Measurements from ENCODE around the gene RNF19B. TPM values are rescaled to one million over a fixed set of nuclear protein-coding genes. Genes with fewer than 3 reads are reported as not detected.

The RNF19B gene
- polyA plus RNA-seq, 2 of the 4 experiments (the other 2 are of a cell fraction) = 9.9 to 22.6 TPM

DNA sequence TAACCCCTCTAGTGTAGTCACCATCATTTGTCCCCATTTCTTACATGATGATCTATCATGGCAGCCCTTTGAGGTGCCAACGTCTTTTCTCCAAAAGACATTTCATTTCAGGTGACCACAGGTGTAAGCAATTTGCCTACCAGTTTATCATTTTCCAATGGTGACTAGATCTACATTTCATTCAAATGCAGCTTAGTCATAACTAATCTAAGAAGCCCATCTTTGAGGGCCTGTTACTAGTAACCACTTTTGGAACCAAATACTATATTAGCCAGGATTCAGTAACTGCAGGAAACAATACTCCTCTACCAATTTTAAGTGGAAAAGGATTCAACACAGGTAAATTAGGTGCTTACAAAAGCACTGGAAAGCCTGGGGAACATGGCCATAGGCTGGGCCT, 32.8 kb downstream of the RNF19B start (continued):
- TF ChIP-seq JUNB (IDR thresholded peaks at IDR 0.05) = no peak
- TF ChIP-seq FOSB (CRISPR knock-in tag; IDR thresholded peaks at IDR 0.05) = no peak
- no peak for TF ChIP-seq EHF (CRISPR knock-in tag; IDR thresholded peaks at IDR 0.05)
- TF ChIP-seq FOSL2 (IDR thresholded peaks at IDR 0.05) = no peak
- no peak for TF ChIP-seq FOSL2 (CRISPR knock-in tag; IDR thresholded peaks at IDR 0.05)
- no peak for TF ChIP-seq HEYL (CRISPR knock-in tag; IDR thresholded peaks at IDR 0.05)
- TF ChIP-seq CBX8 (IDR thresholded peaks at IDR 0.05) = no peak

- DNase-seq (ENCODE audit: low read depth in 1 of 2, low spot score in 1 of 2) = no peak
- Histone ChIP-seq H3K4me2 (no peak overlapping the region), H3K27ac (no peak overlapping the region), H3K4me1 (peaks cover 10% of the 10 kb centered on the region), H3K4me3 (no peak overlapping the region), H3K9me3 (no peaks in the 10 kb centered on the region)
- CTCF ChIA-PET = interaction anchor here (2.6 to 7.3 kb wide), 2 partner anchors 78 to 127 kb away, joined by 10 to 97 read pairs; no protein-coding TSS in a partner anchor
- FAIRE-seq = no peak
- WGBS (ENCODE audit: missing lambda C conversion rate) = 39% methylated on average over 2 of the region's 2 CpGs
- TF ChIP-seq FOXS1 (CRISPR knock-in tag; IDR thresholded peaks at IDR 0.05) (no peak), RNF2 (IDR thresholded peaks at IDR 0.05; ENCODE audit: borderline replicate concordance, low read depth) (no peak), NR3C1 (IDR thresholded peaks at IDR 0.05) (no peak), RARB (CRISPR knock-in tag; IDR thresholded peaks at IDR 0.05) (no peak), GATA3 (IDR thresholded peaks at IDR 0.05; ENCODE audit: borderline replicate concordance) (no peak), ZNF302 (CRISPR knock-in tag; IDR thresholded peaks at IDR 0.05) (no peak), EP300 (IDR thresholded peaks at IDR 0.05) (no peak), RCOR1 (IDR thresholded peaks at IDR 0.05; ENCODE audit: low read depth, low read length) (no peak), ESRRA (IDR thresholded peaks at IDR 0.05; ENCODE audit: borderline replicate concordance, low read length) (no peak), TFCP2L1 (CRISPR knock-in tag; IDR thresholded peaks at IDR 0.05) (no peak), CTCF (IDR thresholded peaks at IDR 0.05) (no peak), MAFK (IDR thresholded peaks at IDR 0.05; ENCODE audit: partially characterized antibody) (no peak), RAD21 (conservative IDR thresholded peaks at IDR 0.05 in 1 of 2, IDR thresholded peaks at IDR 0.05 in 1 of 2) (no peak), ZC3H11A (IDR thresholded peaks at IDR 0.05) (no peak)
- TF ChIP-seq, protein P1, sequence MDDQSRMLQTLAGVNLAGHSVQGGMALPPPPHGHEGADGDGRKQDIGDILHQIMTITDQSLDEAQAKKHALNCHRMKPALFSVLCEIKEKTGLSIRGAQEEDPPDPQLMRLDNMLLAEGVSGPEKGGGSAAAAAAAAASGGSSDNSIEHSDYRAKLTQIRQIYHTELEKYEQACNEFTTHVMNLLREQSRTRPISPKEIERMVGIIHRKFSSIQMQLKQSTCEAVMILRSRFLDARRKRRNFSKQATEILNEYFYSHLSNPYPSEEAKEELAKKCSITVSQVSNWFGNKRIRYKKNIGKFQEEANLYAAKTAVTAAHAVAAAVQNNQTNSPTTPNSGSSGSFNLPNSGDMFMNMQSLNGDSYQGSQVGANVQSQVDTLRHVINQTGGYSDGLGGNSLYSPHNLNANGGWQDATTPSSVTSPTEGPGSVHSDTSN (IDR thresholded peaks at IDR 0.05) = no peak
- TF ChIP-seq, protein P2, sequence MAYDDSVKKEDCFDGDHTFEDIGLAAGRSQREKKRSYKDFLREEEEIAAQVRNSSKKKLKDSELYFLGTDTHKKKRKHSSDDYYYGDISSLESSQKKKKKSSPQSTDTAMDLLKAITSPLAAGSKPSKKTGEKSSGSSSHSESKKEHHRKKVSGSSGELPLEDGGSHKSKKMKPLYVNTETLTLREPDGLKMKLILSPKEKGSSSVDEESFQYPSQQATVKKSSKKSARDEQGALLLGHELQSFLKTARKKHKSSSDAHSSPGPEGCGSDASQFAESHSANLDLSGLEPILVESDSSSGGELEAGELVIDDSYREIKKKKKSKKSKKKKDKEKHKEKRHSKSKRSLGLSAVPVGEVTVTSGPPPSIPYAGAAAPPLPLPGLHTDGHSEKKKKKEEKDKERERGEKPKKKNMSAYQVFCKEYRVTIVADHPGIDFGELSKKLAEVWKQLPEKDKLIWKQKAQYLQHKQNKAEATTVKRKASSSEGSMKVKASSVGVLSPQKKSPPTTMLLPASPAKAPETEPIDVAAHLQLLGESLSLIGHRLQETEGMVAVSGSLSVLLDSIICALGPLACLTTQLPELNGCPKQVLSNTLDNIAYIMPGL (CRISPR knock-in tag; IDR thresholded peaks at IDR 0.05; ENCODE audit: borderline replicate concordance) = no peak
- no peak for ATAC-seq
- POLR2A ChIA-PET = no interaction called here
Observed at GRCh38 chr1:32929366-32929765, 35.2 kb downstream of the RNF19B start.

GRCh38 chr1:32928715-32929114, 35.9 kb downstream of the RNF19B start:
- DNase-seq (ENCODE audit: low read depth in 1 of 2, low spot score in 1 of 2) (no peak), FAIRE-seq (no peak), ATAC-seq (no peak)
- Histone ChIP-seq H3K9me3 (no peaks in the 10 kb centered on the region), H3K4me2 (no peak overlapping the region), H3K4me1 (peaks cover 3% of the 10 kb centered on the region; the same call in 2 of the 3 replicates), H3K4me3 (no peak overlapping the region), H3K27ac (no peak overlapping the region)
- no peak for TF ChIP-seq TFCP2L1 (CRISPR knock-in tag; IDR thresholded peaks at IDR 0.05)
- no peak for TF ChIP-seq RFX5 (IDR thresholded peaks at IDR 0.05)
- TF ChIP-seq CHD4 (IDR thresholded peaks at IDR 0.05; ENCODE audit: borderline replicate concordance) = no peak
- TF ChIP-seq, protein P1 (IDR thresholded peaks at IDR 0.05) = no peak
- no peak for TF ChIP-seq EP300 (IDR thresholded peaks at IDR 0.05)
- no peak for TF ChIP-seq RAD21 (conservative IDR thresholded peaks at IDR 0.05 in 1 of 2, IDR thresholded peaks at IDR 0.05 in 1 of 2)
- no peak for TF ChIP-seq CBX8 (IDR thresholded peaks at IDR 0.05)
- ChIA-PET CTCF (interaction anchor here (1.2 to 2.6 kb wide), 4 partner anchors 36 to 157 kb away, joined by 4 to 10 read pairs (median 6); no protein-coding TSS in a partner anchor), POLR2A (no interaction called here)
- WGBS (ENCODE audit: missing lambda C conversion rate) = 87% methylated on average over 8 of the region's 8 CpGs
